IMR-90 (cell line): ENCODE results near the gene KCTD13. TPM values are rescaled to one million over a fixed set of nuclear protein-coding genes. Genes with fewer than 3 reads are reported as not detected.

Experiments
- ATAC-seq: fragments of 200-7000 bp; cut with Tn5 transposase; 2 replicates; pipeline ENCODE4 v1.9.1; 2020; ENCODE audit warnings: low read depth, mild to moderate bottlenecking, moderate library complexity
- BruUV-seq: library from RNA; stranded (reverse); fragments of 400-500 nt; replicated peaks from 2 replicates; lab custom pipeline; 2021; lab: Mats Ljungman, UMichigan
- CTCF ChIA-PET: fragments of 300-600 bp; formaldehyde crosslinking; extraction: SDS; loops from one replicate; lab custom pipeline; 2021; ENCODE audit warnings: antibody characterized with exemption; lab: Yijun Ruan, JAX
- POLR2A ChIA-PET: fragments of 300-600 bp; sonication (Branson Sonifier 250); formaldehyde crosslinking; loops from one replicate; lab custom pipeline; 2022; ENCODE audit warnings: antibody characterized with exemption; ENCODE audit not compliant: unreplicated experiment; lab: Charles Lee
- DNase-seq: peaks from one replicate; pipeline ENCODE4 v3.0.0; 2013
- H2AFZ ChIP-seq: replicated peaks from 2 replicates; pipeline ENCODE3; 2013; ENCODE audit warnings: low read length, mild to moderate bottlenecking; ENCODE audit not compliant: poor library complexity
- H2AK5ac ChIP-seq: 2 replicates; pipeline ENCODE4 v1.6.1; 2013; ENCODE audit warnings: low read depth, low read length, inconsistent platforms
- H2AK9ac ChIP-seq: replicated peaks from 2 replicates; pipeline ENCODE3; 2013; ENCODE audit warnings: mild to moderate bottlenecking, low read depth, low read length, moderate library complexity; ENCODE audit not compliant: poor library complexity
- H2BK120ac ChIP-seq: 2 replicates; pipeline ENCODE4 v1.6.1; 2013; ENCODE audit warnings: low read depth, low read length, inconsistent platforms
- H2BK15ac ChIP-seq: 3 replicates; pipeline ENCODE4 v1.6.1; 2013; ENCODE audit warnings: low read depth, low read length, inconsistent platforms
- H2BK20ac ChIP-seq: 2 replicates; pipeline ENCODE4 v1.6.1; 2013; ENCODE audit warnings: low read depth, mild to moderate bottlenecking, inconsistent platforms, low read length, moderate library complexity
- H2BK5ac ChIP-seq: 2 replicates; pipeline ENCODE4 v1.6.1; 2013; ENCODE audit warnings: mild to moderate bottlenecking, low read depth, low read length, inconsistent platforms; ENCODE audit not compliant: poor library complexity, severe bottlenecking
- H3K14ac ChIP-seq: replicated peaks from 2 replicates; pipeline ENCODE4 v1.6.1; 2013; ENCODE audit warnings: low read depth, low read length, inconsistent platforms
- H3K18ac ChIP-seq: 2 replicates; pipeline ENCODE4 v1.6.1; 2013; ENCODE audit warnings: low read depth, low read length, control low read depth
- H3K23ac ChIP-seq: 2 replicates; pipeline ENCODE4 v1.6.1; 2013; ENCODE audit warnings: low read depth, low read length, inconsistent platforms
- H3K27ac ChIP-seq: 2 replicates; pipeline ENCODE4 v1.5.1; 2013; ENCODE audit warnings: mild to moderate bottlenecking, control low read depth, low read length; ENCODE audit not compliant: insufficient read depth
- H3K27me3 ChIP-seq: 2 replicates; pipeline ENCODE4 v1.6.1; 2013; ENCODE audit warnings: low read length; ENCODE audit not compliant: control insufficient read depth, insufficient read depth
- H3K36me3 ChIP-seq: 2 replicates; pipeline ENCODE4 v1.6.1; 2013; ENCODE audit warnings: low read length, mixed read lengths; ENCODE audit not compliant: control insufficient read depth, insufficient read depth
- H3K4ac ChIP-seq: 2 replicates; pipeline ENCODE4 v1.6.1; 2013; ENCODE audit warnings: low read depth, low read length, inconsistent platforms
- H3K4me1 ChIP-seq: 2 replicates; pipeline ENCODE4 v1.6.1; 2013; ENCODE audit warnings: low read length, mixed read lengths; ENCODE audit not compliant: control insufficient read depth, insufficient read depth
- H3K4me2 ChIP-seq: 2 replicates; pipeline ENCODE4 v1.6.1; 2013; ENCODE audit warnings: low read depth, mild to moderate bottlenecking, control low read depth, low read length, moderate library complexity
- H3K4me3 ChIP-seq: 2 replicates; pipeline ENCODE4 v1.5.1; 2013; ENCODE audit warnings: low read depth, mild to moderate bottlenecking, control low read depth, low read length, moderate library complexity; ENCODE audit not compliant: insufficient read depth
- H3K56ac ChIP-seq: 2 replicates; pipeline ENCODE4 v1.6.1; 2013; ENCODE audit warnings: low read length, inconsistent platforms; ENCODE audit not compliant: insufficient read depth; ENCODE audit errors: extremely low read depth
- H3K79me1 ChIP-seq, 2 experiments: 2 replicates each; pipeline ENCODE4 v1.6.1; 2013; ENCODE audit warnings: low read length in 2 of 2, inconsistent platforms in 1 of 2, low read depth in 1 of 2
- H3K9ac ChIP-seq: 2 replicates; pipeline ENCODE4 v1.6.1; 2013; ENCODE audit warnings: low read depth, low read length, control low read depth
- H3K9me1 ChIP-seq: 2 replicates; pipeline ENCODE4 v1.6.1; 2013; ENCODE audit warnings: low read length, inconsistent platforms; ENCODE audit not compliant: insufficient read depth
- H3K9me3 ChIP-seq: 2 replicates; pipeline ENCODE4 v1.6.1; 2013; ENCODE audit warnings: low read length; ENCODE audit not compliant: control insufficient read depth, insufficient read depth
- H4K20me1 ChIP-seq: 2 replicates; pipeline ENCODE4 v1.6.1; 2013; ENCODE audit warnings: low read length, inconsistent platforms; ENCODE audit not compliant: insufficient read depth
- H4K5ac ChIP-seq: 2 replicates; pipeline ENCODE4 v1.6.1; 2013; ENCODE audit warnings: mild to moderate bottlenecking, low read depth, low read length, control low read depth
- H4K8ac ChIP-seq, 2 experiments: 2 replicates each; pipeline ENCODE4 v1.6.1; 2013; ENCODE audit warnings: low read depth in 2 of 2, low read length in 2 of 2, control low read depth in 1 of 2, inconsistent platforms in 1 of 2
- H4K91ac ChIP-seq: 2 replicates; pipeline ENCODE4 v1.6.1; 2013; ENCODE audit warnings: low read depth, low read length, inconsistent platforms; ENCODE audit not compliant: insufficient read depth
- CHD1 ChIP-seq: IDR thresholded peaks from 2 replicates; pipeline ENCODE4 v1.6.1; 2012; ENCODE audit warnings: low read depth, low read length, improper control_type of control experiment
- FOS ChIP-seq: fragments of 150-350 bp; IDR thresholded peaks from 2 replicates; pipeline ENCODE4 v1.6.1; 2016; ENCODE audit warnings: low read depth, low read length
- SMC3 ChIP-seq: fragments of 150-350 bp; IDR thresholded peaks from 2 replicates; pipeline ENCODE4 v1.6.1; 2016; ENCODE audit warnings: low read depth, mild to moderate bottlenecking, antibody characterized with exemption, low read length, moderate library complexity
- WGBS, 2 experiments: methylation state at CpG; one replicate each; pipeline versions ENCODE4 v1.1.5 to v1.1.7; 2013; ENCODE audit warnings: missing lambda C conversion rate in 2 of 2; ENCODE audit not compliant: insufficient read length in 1 of 2; ENCODE audit errors: extremely low coverage in 2 of 2; 5-methylcytosine and 5-hydroxymethylcytosine counted together
- dilution Hi-C: fragments of 300-500 bp; cut with HindIII; formaldehyde crosslinking; loops from one replicate; pipeline ENCODE4 v1.14.3; 2018; ENCODE audit warnings: low sequenced_read_pairs; ENCODE audit not compliant: unreplicated experiment
- in situ Hi-C: fragments of 300-500 bp; cut with MboI; formaldehyde crosslinking; loops from 3 replicates; pipeline ENCODE4 v1.14.3; 2019; ENCODE audit warnings: low sequenced_read_pairs, inconsistent platforms, mixed read lengths
- intact Hi-C: fragments of 100-400 bp; cut with micrococcal nuclease; formaldehyde crosslinking; loops from 2 replicates; pipeline ENCODE4 v1.10.0; 2022
- polyA plus RNA-seq, 3 experiments: library from polyadenylated mRNA; depleted of rRNA; stranded (reverse); fragments of >200 nt; gene quantifications; 2 replicates each; pipeline ENCODE4 v1.2.3, GENCODE V29; 2012; ENCODE audit warnings: low replicate concordance in 1 of 3
- total RNA-seq: library from RNA; depleted of rRNA; stranded (reverse); fragments of >200 nt; gene quantifications from 2 replicates; pipeline ENCODE4 v1.2.3, GENCODE V29; 2012
- TF ChIP-seq, protein P1 (sequence below): fragments of 150-350 bp; IDR thresholded peaks from 2 replicates; pipeline ENCODE4 v1.6.1; 2017; ENCODE audit warnings: mild to moderate bottlenecking, antibody characterized with exemption, low read length, low read depth
- TF ChIP-seq, protein P2 (sequence below): fragments of 150-350 bp; IDR thresholded peaks from 2 replicates; pipeline ENCODE4 v1.6.1; 2016; ENCODE audit warnings: low read depth, mild to moderate bottlenecking, low read length, moderate library complexity, borderline replicate concordance

KCTD13 gene
- total and polyA plus RNA-seq, 2 of the 4 experiments (the other 2 are of a cell fraction): 4.1 to 20.7 TPM

DNA sequence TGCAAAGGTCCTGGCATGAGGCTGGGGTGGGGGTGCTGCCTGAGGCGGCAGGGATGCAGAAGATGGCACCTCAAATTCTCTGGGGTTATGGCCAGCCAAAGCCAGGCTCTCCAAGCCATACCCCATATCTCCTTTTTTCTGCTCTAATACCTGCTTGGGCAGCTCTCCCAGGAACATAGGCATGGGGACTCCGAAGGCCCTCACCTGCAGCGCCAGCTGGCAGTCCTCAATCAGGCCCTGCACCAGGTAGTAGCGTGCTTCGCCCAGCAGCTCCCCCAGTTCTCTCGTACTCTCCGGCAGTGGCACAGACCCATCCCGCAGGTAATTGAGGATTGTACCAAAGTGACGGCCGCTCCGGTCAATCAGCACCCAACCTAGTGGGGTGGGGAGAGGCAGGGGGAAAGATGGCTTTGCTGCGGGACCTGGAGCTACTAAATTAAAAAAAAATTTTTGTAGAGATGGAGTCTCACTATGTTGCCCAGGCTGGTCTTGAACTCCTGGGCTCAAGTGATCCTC lies 3.0 kb downstream of the KCTD13 start:
- Histone ChIP-seq H3K23ac (no peak overlapping the region), H2BK15ac (no peak overlapping the region), H3K27ac (no peak overlapping the region), H3K9ac (no peak overlapping the region), H3K4ac (no peak overlapping the region), H4K91ac (no peak overlapping the region), H4K5ac (no peak overlapping the region), H2AFZ (no peak overlapping the region), H3K4me3 (no peak overlapping the region), H3K14ac (no peak overlapping the region), H3K36me3 (peaks cover 17% of the 10 kb centered on the region), H2AK5ac (no peak overlapping the region), H3K56ac (no peak overlapping the region), H2AK9ac (no peak overlapping the region), H3K4me1 (peaks cover 10% of the 10 kb centered on the region), H4K8ac (no peak overlapping the region), H3K79me1 (peaks cover 27 to 47% of the 10 kb centered on the region in 2 experiments), H3K18ac (no peak overlapping the region), H2BK5ac (no peak overlapping the region), H3K9me3 (no peaks in the 10 kb centered on the region), H3K4me2 (no peak overlapping the region), H4K20me1 (peaks cover 6% of the 10 kb centered on the region; the same call in 1 of the 2 replicates), H3K27me3 (no peaks in the 10 kb centered on the region), H3K9me1 (peaks cover 12% of the 10 kb centered on the region; the same call in 1 of the 2 replicates), H2BK20ac (no peak overlapping the region), H2BK120ac (no peak overlapping the region)
- ATAC-seq (no peak), DNase-seq (no peak)
- TF ChIP-seq, protein P1, sequence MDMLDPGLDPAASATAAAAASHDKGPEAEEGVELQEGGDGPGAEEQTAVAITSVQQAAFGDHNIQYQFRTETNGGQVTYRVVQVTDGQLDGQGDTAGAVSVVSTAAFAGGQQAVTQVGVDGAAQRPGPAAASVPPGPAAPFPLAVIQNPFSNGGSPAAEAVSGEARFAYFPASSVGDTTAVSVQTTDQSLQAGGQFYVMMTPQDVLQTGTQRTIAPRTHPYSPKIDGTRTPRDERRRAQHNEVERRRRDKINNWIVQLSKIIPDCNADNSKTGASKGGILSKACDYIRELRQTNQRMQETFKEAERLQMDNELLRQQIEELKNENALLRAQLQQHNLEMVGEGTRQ: no peak
- TF ChIP-seq FOS: no peak
- TF ChIP-seq, protein P2, sequence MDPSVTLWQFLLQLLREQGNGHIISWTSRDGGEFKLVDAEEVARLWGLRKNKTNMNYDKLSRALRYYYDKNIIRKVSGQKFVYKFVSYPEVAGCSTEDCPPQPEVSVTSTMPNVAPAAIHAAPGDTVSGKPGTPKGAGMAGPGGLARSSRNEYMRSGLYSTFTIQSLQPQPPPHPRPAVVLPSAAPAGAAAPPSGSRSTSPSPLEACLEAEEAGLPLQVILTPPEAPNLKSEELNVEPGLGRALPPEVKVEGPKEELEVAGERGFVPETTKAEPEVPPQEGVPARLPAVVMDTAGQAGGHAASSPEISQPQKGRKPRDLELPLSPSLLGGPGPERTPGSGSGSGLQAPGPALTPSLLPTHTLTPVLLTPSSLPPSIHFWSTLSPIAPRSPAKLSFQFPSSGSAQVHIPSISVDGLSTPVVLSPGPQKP: no peak
- no peak for TF ChIP-seq CHD1
- TF ChIP-seq SMC3: no peak
- in situ Hi-C loops (no loop called here), intact Hi-C loops (no loop called here), dilution Hi-C loops (no loop called here)
- 93% methylated on average over 3 of the region's 12 CpGs; no CpG with 5 or more reads in 1 of the 2 experiments for WGBS, 2 experiments
- ChIA-PET POLR2A (no interaction called here), CTCF (no interaction called here)
- no TSS peak for BruUV-seq
